A549 (cell line): ENCODE measurements around the gene PSMA4. TPM values are rescaled to one million over a fixed set of nuclear protein-coding genes. Genes with fewer than 3 reads are reported as not detected.

Source experiments
- ATAC-seq, 2 experiments: fragments of 200-7000 bp in 1 of 2; fragments of >200 bp in 1 of 2; cut with Nextera tagmentation in 1 of 2; cut with Tn5 transposase in 1 of 2; 3 replicates each; pipeline versions ENCODE4 v1.8.0 to v1.9.1; 2018 to 2020; ENCODE audit warnings: mild to moderate bottlenecking in 1 of 2, moderate library complexity in 1 of 2
- CTCF ChIA-PET: fragments of 300-600 bp; sonication (Branson Sonifier 250); formaldehyde crosslinking; extraction: SDS; loops from one replicate; lab custom pipeline; 2021; ENCODE audit warnings: antibody characterized with exemption, inconsistent platforms; lab: Yijun Ruan, JAX
- POLR2A ChIA-PET: fragments of 350-600 bp; formaldehyde crosslinking; extraction: SDS; loops from one replicate; lab custom pipeline; 2021; ENCODE audit warnings: antibody characterized with exemption, inconsistent platforms; lab: Yijun Ruan, JAX
- DNase-seq, 2 experiments: peaks; one replicate each; pipeline versions ENCODE4 v3.0.0 to v3.0.0-alpha.2; 2011 to 2016; ENCODE audit warnings: low read depth in 1 of 2, low spot score in 1 of 2
- FAIRE-seq: peaks from 2 replicates; lab custom pipeline; 2011; peaks lifted over from hg19 to GRCh38; lab: Jason Lieb, UNC
- H3K27ac ChIP-seq, 2 experiments: fragments of >200 bp; sonication (Bioruptor Twin); formaldehyde crosslinking; 3 replicates each; pipeline ENCODE4 v1.5.1; 2016 to 2017
- H3K4me1 ChIP-seq: fragments of >200 bp; sonication (Bioruptor Twin); formaldehyde crosslinking; 3 replicates; pipeline ENCODE4 v1.6.1; 2016
- H3K4me2 ChIP-seq: fragments of >200 bp; sonication (Bioruptor Twin); formaldehyde crosslinking; 3 replicates; pipeline ENCODE4 v1.6.1; 2016
- H3K4me3 ChIP-seq: fragments of >200 bp; sonication (Bioruptor Twin); formaldehyde crosslinking; 3 replicates; pipeline ENCODE4 v1.5.1; 2016
- H3K9me3 ChIP-seq: fragments of >200 bp; sonication (Bioruptor Twin); formaldehyde crosslinking; 3 replicates; pipeline ENCODE4 v1.6.1; 2016
- BHLHE40 ChIP-seq: IDR thresholded peaks from 2 replicates; pipeline ENCODE4 v1.6.1; 2012; ENCODE audit warnings: low read depth, low read length, inconsistent platforms
- CBX8 ChIP-seq: fragments of 200-600 bp; sonication (generic); IDR thresholded peaks from 2 replicates; pipeline ENCODE4 v1.6.1; 2016
- EHF ChIP-seq: fragments of 250-450 bp; sonication (Bioruptor Pico); IDR thresholded peaks from 2 replicates; pipeline ENCODE4 v1.5.0; 2020; ENCODE audit warnings: mild to moderate bottlenecking
- ESRRA ChIP-seq: fragments of 150-350 bp; IDR thresholded peaks from 2 replicates; pipeline ENCODE4 v1.6.1; 2014; ENCODE audit warnings: mild to moderate bottlenecking, low read length, borderline replicate concordance
- FOSL2 ChIP-seq, 2 experiments: fragments of 450-650 bp in 1 of 2; fragments of >200 bp in 1 of 2; sonication (Bioruptor Twin) in 1 of 2; formaldehyde crosslinking; IDR thresholded peaks; 2 replicates each; pipeline versions ENCODE4 v1.5.0 to v1.6.1; 2016 to 2020; ENCODE audit warnings: mild to moderate bottlenecking in 1 of 2, moderate library complexity in 1 of 2
- FOXS1 ChIP-seq: fragments of 250-450 bp; sonication (Bioruptor Pico); IDR thresholded peaks from 2 replicates; pipeline ENCODE4 v1.5.0; 2020; ENCODE audit warnings: mild to moderate bottlenecking, moderate library complexity
- HEYL ChIP-seq: fragments of 250-450 bp; sonication (Bioruptor Pico); IDR thresholded peaks from 2 replicates; pipeline ENCODE4 v1.8.0; 2021; ENCODE audit warnings: mild to moderate bottlenecking, moderate library complexity
- HOXB5 ChIP-seq: fragments of 250-450 bp; sonication (Bioruptor Pico); IDR thresholded peaks from 2 replicates; pipeline ENCODE4 v1.5.0; 2020; ENCODE audit warnings: mild to moderate bottlenecking, moderate library complexity
- JUN ChIP-seq, 2 experiments: fragments of >200 bp; sonication (Bioruptor Twin); formaldehyde crosslinking; IDR thresholded peaks; 2 replicates in 1 of 2; 3 replicates in 1 of 2; pipeline ENCODE4 v1.6.1; 2016 to 2017
- KDM5A ChIP-seq: fragments of 200-600 bp; sonication (generic); IDR thresholded peaks from 2 replicates; pipeline ENCODE4 v1.6.1; 2016; ENCODE audit warnings: antibody characterized with exemption, mild to moderate bottlenecking
- MAFK ChIP-seq: fragments of 450-650 bp; IDR thresholded peaks from 2 replicates; pipeline ENCODE4 v1.6.1; 2014; ENCODE audit not compliant: partially characterized antibody
- PHF8 ChIP-seq: fragments of 200-600 bp; sonication (generic); IDR thresholded peaks from 2 replicates; pipeline ENCODE4 v1.6.1; 2016; ENCODE audit warnings: low read depth, mild to moderate bottlenecking, antibody characterized with exemption, moderate library complexity, borderline replicate concordance
- RAD21 ChIP-seq, 2 experiments: fragments of >200 bp in 1 of 2; sonication (Bioruptor Twin) in 1 of 2; formaldehyde crosslinking in 1 of 2; IDR thresholded peaks in 1 of 2; conservative IDR thresholded peaks in 1 of 2; 2 replicates in 1 of 2; 3 replicates in 1 of 2; pipeline ENCODE4 v1.6.1; 2012 to 2018; ENCODE audit warnings: inconsistent platforms in 1 of 2
- RFX5 ChIP-seq: fragments of 450-650 bp; IDR thresholded peaks from 2 replicates; pipeline ENCODE4 v1.7.1; 2014; ENCODE audit warnings: antibody characterized with exemption, mild to moderate bottlenecking, moderate library complexity
- SMC3 ChIP-seq: fragments of >200 bp; sonication (Bioruptor Twin); formaldehyde crosslinking; IDR thresholded peaks from 3 replicates; pipeline ENCODE4 v1.6.1; 2018; ENCODE audit warnings: inconsistent platforms
- ZSCAN20 ChIP-seq: fragments of 250-450 bp; sonication (Bioruptor Pico); IDR thresholded peaks from 2 replicates; pipeline ENCODE4 v1.8.0; 2022; ENCODE audit warnings: mild to moderate bottlenecking, moderate library complexity
- WGBS: methylation state at CpG from one replicate; pipeline ENCODE4 v1.1.6; 2017; ENCODE audit errors: missing lambda C conversion rate; 5-methylcytosine and 5-hydroxymethylcytosine counted together
- polyA plus RNA-seq, 4 experiments: library from polyadenylated mRNA; depleted of rRNA in 3 of 4; stranded (reverse); fragments of >200 nt; fragmentation: RNase III in 1 of 4; extraction: RNeasy Plus Mini Kit Qiagen cat#74134 plus additional on column Dnase treatment in 1 of 4; gene quantifications; 2 replicates in 3 of 4; 3 replicates in 1 of 4; pipeline ENCODE4 v1.2.3, GENCODE V29; 2011 to 2017
- TF ChIP-seq, protein P1 (sequence below): IDR thresholded peaks from 2 replicates; pipeline ENCODE4 v1.6.1; 2012
- TF ChIP-seq, protein P2 (sequence below): IDR thresholded peaks from 2 replicates; pipeline ENCODE4 v1.6.1; 2012
- TF ChIP-seq, protein P3 (sequence below): IDR thresholded peaks from 2 replicates; pipeline ENCODE4 v1.6.1; 2012; ENCODE audit warnings: low read depth, borderline replicate concordance
- TF ChIP-seq, protein P4 (sequence below): fragments of >200 bp; sonication (Bioruptor Twin); formaldehyde crosslinking; IDR thresholded peaks from 3 replicates; pipeline ENCODE4 v1.6.1; 2016

PSMA4 gene
- polyA plus RNA-seq, 2 of the 4 experiments (the other 2 are of a cell fraction) = 589 to 719 TPM

DNA sequence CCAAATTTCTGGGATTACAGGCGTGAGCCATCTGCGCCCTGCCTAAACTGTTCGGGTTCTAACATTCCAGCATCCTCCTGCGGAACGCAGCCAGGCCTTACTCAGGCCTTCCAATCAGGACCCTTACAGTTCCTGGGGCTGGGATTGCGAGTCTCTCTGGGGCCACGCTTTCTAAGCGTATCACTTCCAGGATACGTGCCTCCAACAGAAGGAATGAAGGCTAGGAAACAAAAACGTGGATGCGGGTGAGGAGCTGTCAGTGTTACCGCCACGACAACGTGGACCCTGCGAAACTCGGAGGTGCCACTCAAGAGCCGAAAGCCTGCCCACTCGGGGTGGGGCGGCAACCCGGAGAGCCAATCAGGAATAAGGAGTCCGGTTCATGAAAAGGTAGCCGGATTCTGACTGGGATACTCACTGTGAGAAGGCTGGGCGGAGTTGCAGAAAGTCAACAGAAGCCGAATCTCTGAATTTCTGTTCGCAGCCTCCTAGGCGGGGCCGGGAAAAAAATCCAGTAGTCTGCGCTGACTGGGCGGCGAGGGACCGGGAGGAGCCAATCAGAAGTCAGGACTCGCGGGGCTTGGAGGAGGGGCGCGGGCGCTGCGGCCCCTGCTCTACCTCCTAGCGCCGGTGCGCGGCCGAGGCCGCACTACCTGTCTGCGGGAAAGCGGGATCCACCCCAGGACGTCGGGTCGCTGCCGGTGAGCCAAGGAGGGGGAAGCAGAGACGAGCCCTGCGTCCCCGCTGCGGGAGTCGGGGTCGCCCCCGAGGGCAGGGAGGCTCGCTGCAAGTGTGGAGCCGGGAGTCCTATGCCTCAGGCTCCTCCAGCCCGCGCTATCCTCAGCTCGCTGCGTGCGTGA is 33.0 kb upstream of the PSMA4 start, which contains the start of gene HYKK (continued):
- TF ChIP-seq RFX5 (peak; percentile 73; the same call in 1 of the 2 replicates), FOXS1 (CRISPR knock-in tag) (no peak), HOXB5 (no peak), JUN (IDR thresholded peaks at IDR 0.05) (peak in 1 of 2 experiments; percentile 50; a peak in 1 of 5 replicates), KDM5A (0 out of 2 replicates have a peak, but pooled peaks have one; percentile 45), PHF8 (peak; percentile 66; the same call in 1 of the 2 replicates), EHF (CRISPR knock-in tag) (no peak), MAFK (no peak), RAD21 (conservative IDR thresholded peaks at IDR 0.05 in 1 of 2, IDR thresholded peaks at IDR 0.05 in 1 of 2) (no peak; a peak in 1 of 5 replicates), SMC3 (no peak), BHLHE40 (no peak), ZSCAN20 (CRISPR knock-in tag) (no peak), FOSL2 (IDR thresholded peaks at IDR 0.05) (no peak), FOSL2 (CRISPR knock-in tag; IDR thresholded peaks at IDR 0.05) (0 out of 2 replicates have a peak, but pooled peaks have one; percentile 20), CBX8 (no peak), HEYL (CRISPR knock-in tag) (no peak)
- TF ChIP-seq, protein P1, sequence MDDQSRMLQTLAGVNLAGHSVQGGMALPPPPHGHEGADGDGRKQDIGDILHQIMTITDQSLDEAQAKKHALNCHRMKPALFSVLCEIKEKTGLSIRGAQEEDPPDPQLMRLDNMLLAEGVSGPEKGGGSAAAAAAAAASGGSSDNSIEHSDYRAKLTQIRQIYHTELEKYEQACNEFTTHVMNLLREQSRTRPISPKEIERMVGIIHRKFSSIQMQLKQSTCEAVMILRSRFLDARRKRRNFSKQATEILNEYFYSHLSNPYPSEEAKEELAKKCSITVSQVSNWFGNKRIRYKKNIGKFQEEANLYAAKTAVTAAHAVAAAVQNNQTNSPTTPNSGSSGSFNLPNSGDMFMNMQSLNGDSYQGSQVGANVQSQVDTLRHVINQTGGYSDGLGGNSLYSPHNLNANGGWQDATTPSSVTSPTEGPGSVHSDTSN = peak; percentile 90
- TF ChIP-seq, protein P2, sequence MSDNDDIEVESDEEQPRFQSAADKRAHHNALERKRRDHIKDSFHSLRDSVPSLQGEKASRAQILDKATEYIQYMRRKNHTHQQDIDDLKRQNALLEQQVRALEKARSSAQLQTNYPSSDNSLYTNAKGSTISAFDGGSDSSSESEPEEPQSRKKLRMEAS = peak; percentile 77
- TF ChIP-seq, protein P3, sequence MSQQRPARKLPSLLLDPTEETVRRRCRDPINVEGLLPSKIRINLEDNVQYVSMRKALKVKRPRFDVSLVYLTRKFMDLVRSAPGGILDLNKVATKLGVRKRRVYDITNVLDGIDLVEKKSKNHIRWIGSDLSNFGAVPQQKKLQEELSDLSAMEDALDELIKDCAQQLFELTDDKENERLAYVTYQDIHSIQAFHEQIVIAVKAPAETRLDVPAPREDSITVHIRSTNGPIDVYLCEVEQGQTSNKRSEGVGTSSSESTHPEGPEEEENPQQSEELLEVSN = peak; percentile 54; the same call in 1 of the 2 replicates
- TF ChIP-seq, protein P4, sequence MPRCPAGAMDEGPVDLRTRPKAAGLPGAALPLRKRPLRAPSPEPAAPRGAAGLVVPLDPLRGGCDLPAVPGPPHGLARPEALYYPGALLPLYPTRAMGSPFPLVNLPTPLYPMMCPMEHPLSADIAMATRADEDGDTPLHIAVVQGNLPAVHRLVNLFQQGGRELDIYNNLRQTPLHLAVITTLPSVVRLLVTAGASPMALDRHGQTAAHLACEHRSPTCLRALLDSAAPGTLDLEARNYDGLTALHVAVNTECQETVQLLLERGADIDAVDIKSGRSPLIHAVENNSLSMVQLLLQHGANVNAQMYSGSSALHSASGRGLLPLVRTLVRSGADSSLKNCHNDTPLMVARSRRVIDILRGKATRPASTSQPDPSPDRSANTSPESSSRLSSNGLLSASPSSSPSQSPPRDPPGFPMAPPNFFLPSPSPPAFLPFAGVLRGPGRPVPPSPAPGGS = no peak

DNA sequence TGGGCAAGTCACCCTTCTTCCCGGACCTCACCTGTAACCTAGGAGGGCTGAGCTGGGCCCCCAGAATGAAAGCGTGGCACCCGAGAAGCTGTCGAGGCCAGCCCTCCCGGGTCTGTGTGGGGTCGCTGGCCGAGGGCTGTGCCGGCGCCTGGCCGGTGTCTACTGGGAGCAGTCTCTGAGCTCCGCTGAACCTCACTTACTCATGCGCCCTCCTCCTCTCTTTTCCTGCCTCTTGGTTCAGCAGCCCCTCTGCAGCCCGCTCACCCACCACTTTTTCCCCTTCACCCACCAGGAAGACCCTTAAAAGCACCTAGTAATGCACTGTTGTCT is 32.4 kb upstream of the PSMA4 start:
- POLR2A ChIA-PET = interaction anchor here (0.7 to 2.2 kb wide), 3 partner anchors 33 to 208 kb away, joined by 3 to 20 read pairs (median 7); partner anchors contain the start of genes CHRNA5, PSMA4 and SKIC8
- H3K4me1 ChIP-seq = peaks cover 10% of the 10 kb centered on the region; the same call in 2 of the 3 replicates
- FAIRE-seq = no peak
- peak overlapping the region; percentile 87 for H3K4me2 ChIP-seq
- TF ChIP-seq ESRRA = no peak
- TF ChIP-seq, protein P2 = 0 out of 2 replicates have a peak, but pooled peaks have one; percentile 6
- ATAC-seq = peak; percentile 67 to 70
- CTCF ChIA-PET = interaction anchor here (1.0 to 1.6 kb wide), 3 partner anchors 11 to 85 kb away, joined by 3 to 5 read pairs (median 3); partner anchors contain the start of gene CHRNA5
- WGBS = under 1% methylated on average over 13 of the region's 13 CpGs
- peak in 1 of 2 experiments; percentile 53 for DNase-seq
- H3K9me3 ChIP-seq = no peaks in the 10 kb centered on the region
- peak overlapping the region; percentile 70 to 84 for H3K27ac ChIP-seq
- H3K4me3 ChIP-seq = peak overlapping the region; percentile 71
